Measurements from ENCODE around the gene ADAD2.

The ADAD2 gene

DNA sequence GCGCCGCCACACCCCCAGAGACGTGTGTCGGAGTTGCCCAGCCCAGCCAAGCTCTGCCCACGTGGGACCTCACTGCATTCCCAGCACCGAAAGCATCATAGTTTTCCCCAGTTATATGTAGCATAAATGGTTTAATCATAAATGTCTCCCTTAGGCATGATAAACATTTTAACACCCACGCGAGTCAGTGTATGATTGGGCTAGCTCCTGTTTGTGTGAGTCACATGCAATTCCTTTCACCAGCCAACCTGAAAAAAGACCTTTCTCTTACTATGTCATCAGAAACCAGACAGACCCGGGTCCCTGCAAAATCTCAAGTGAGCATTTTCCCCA lies 13.2 kb upstream of the ADAD2 start:
- FAIRE-seq: no peak

DNA sequence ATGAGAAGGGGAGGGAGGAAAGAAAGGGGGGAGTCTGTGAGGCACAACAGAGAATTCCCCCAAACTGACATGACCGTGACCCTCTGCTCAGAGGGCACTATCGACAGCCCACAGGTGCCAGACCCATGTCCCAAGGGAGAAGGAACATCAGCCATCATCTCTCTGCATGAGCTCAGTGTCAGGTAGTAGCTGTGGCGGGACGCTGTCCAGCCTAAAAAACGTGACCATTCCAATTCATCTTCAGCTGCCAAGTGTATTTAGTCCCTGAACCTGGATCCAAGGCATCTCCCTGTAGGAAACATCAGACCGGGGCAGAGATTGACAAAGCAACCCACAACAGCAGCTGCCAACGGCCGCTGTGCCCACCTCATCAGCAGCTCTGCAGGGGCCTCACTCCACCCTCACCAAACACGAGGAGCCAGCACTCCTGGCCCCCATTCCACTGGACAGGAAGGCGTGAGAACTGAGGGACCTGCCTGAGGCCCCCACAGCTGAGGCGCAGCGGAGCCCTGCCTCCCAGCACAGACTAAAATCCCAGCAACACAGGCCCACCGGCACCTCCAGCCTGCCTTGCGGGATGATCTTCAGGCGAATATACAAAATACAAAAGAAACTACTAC lies 12.7 kb upstream of the ADAD2 start:
- no peak for FAIRE-seq

DNA sequence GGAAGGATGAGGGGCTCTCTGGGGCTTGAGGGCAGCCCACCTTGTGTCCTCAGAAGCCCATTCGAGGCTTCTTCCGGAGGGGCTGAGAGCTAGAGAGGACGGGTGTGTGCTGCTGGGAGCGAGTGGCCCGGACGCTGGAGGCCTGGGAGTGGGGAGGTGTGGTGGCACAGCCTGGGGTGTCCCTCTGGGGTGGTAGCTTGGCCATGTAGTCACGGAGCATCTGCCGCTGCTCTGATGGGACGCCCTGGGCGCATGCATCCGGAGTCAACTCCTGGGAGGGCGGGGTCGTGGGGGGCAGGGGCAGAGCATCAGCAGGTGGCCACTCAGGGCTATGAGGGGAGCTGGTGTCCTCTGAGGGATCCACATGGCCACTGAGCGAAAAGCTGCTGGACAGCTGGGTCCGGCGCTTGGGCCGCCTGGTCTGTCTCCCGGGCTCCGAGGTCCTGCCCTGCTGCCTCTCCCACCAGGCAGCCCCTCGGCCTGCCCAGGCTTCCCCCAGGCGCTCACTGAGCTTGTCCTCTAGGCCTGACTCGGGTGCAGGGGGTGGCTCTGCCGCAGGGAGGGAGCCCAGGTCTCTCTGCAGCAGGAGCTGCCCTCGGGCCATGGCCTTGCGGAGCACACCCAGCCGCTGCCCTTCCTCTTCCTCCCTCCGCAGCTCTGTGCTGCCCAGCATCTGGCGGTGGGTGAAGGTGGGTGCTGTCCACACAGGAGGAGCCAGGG lies 11.9 kb upstream of the ADAD2 start:
- FAIRE-seq: no peak

DNA sequence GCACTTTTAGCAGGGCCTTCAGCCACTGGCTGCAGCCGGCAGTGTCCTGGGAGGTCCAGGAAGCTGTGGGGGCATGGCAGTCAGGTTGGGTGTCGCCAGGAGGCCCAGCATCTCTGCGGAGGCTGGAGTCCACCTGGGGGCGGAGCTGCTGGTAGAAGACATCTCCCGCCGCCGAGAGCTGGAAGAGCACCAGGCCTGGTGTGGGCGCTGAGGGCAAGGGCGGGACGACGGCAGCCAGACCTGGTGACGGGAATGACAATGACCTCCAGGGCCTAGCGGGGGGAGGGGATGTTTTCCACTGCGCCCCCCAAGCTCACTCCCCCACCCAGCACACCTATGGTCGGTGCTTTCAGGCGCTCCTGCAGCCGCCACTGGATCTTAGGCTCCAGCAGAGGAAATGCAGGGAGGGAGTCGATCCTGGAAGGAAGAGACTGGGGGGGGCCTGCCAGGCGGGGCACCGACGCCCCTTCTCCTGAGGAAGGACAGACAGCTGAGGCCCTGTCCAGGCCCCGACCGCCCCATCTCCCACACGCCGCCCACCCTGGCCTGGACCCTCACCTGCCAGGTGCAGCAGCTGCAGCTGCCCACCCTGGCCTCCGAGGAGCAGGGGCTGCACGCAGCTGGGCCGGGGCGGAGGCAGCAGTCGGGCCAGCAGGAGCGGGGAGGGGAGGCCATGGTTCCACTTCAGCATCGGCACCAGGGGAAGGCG lies 11.2 kb upstream of the ADAD2 start:
- FAIRE-seq: no peak

DNA sequence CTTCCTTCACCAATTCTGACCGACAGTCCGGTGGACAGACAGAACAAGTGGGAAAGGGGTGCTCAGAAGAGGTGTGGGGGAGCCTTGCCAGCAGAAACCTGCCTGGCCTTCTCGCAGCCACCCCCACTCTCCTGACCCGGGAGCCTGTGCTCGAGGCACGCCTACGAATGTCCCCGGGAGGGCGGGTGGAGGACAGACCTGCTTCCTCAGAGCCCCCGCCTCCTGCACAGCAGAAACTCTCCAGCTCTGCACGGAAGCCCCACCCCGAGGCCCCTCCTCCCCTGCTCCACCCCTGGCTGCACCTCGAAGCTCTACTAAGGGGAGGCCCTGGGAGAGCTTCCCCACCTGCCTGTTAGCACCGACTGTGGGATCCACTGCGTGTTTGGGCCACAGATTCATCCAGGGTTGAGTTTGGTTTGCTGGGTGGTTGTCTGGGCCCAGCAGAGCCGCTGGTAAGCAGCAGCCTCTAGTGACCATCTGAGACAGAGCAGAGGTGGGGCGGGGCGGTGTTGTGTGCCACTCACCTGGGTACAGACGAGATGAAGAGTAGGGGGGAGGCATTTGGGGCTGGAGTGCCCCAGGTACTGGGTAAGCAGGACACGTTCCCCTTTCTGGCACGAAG lies 10.3 kb upstream of the ADAD2 start:
- FAIRE-seq: no peak

DNA sequence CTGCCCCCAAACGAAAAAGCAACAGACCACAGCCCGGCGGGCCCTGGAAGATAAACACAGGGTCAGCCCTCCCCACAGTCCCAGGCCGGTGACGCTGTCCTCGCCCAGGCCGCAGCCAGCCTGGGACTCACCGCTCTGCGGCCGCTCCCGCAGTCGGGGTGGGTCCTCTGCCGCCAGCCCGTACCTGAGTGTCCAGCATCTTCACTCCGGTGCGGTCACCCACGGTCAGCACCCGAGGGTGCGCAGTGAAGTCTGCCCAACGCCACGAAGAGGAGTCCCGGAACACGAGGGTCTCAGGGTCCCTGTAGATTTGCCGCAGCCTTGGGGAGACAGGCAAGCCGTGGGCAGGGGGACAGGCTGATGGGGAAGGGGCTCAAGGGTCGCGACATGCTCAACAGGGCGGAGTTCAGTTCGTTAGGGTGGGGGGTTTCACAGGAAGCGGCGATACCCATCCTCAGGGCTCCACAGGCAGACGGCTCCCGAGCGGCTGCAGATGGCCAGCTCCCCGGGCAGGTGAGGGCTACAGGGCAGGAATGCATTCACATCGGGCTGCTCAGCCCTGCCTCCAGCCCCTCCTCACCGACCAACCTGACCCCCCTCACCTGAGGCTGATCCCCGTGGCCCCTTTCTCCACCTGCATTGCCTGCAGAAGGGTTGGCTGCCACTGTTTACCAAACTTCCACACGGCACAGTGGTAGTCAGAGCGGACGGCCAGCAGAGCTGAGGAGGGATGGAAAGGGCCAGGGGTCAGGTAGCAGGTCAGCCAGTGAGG lies 9.6 kb upstream of the ADAD2 start:
- FAIRE-seq: no peak

DNA sequence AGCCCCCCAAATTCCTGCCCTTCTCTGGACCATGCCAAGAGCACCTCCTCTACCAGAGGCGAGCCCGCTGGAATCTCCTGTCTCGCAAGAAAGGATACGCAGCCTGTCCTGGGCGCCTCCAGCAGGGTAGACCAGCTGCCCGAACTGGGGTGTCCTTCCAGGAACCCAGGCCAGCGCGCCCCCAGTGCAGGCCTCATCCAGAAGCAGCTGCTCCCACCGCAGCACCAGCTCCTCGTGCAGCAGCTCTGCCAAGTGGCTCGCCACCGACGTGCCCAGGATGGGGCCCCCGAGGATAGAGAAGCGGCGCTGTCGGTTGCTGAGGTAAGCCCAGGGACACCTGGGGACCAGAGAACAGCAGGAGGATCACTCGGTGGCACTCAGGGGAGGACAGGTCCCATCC lies 8.9 kb upstream of the ADAD2 start:
- FAIRE-seq: no peak

DNA sequence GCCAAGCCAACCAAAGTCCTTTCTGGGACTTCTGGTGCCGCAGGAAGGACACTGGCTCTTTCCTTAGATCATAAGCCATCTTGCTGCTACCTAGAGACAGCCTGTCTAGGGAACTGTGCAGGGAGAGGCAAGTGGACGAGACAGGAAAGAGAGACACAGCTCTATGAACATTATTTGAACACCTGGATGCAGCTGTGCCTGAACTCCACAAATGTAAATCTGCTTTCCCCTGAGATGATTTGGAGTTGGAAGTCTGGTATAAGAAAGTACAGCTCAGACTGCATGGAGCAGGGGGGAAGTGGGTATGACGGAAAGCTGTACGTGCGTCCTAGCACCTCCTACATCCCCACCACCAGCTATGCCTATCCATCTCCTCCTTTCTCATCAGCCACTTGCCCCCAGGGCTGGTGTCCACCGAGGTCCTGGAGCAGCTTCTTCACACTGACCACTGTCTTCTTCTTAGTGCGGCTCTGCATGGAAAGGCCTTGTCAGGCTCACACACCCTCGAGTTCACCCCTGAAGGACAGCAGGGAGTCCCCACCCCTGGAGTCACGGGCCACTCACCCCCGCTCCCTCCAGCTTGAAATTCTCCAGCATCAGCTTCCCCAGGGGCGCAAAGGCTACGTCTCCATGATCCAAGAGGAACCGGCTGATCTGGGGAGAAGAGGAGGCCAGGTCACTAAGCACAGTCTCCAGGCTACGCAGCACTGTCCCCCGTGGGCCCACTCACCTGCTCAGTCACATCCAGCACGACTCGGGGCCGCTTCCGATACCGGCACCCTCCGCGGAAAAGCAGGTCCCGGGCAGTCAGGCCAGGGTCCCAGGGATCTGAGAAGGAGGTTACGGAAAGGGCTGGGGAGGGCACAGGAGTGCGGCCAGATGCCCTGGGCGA lies 8.0 kb upstream of the ADAD2 start:
- no peak for FAIRE-seq

DNA sequence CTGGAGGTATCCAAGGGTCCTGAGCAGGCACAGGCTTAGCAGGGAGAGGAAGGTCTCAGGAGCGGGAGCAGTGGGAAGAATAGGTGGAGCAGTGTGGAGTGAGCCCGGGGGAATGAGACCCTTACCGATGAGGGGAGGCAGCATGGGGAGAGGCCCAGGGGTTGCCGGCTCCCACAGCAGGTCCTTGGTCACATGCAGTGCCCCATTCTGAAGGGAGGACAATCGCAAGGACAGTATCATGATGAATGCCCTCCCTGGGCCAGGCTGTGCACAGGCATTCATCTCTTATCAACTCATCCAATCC lies 7.4 kb upstream of the ADAD2 start:
- FAIRE-seq: no peak

DNA sequence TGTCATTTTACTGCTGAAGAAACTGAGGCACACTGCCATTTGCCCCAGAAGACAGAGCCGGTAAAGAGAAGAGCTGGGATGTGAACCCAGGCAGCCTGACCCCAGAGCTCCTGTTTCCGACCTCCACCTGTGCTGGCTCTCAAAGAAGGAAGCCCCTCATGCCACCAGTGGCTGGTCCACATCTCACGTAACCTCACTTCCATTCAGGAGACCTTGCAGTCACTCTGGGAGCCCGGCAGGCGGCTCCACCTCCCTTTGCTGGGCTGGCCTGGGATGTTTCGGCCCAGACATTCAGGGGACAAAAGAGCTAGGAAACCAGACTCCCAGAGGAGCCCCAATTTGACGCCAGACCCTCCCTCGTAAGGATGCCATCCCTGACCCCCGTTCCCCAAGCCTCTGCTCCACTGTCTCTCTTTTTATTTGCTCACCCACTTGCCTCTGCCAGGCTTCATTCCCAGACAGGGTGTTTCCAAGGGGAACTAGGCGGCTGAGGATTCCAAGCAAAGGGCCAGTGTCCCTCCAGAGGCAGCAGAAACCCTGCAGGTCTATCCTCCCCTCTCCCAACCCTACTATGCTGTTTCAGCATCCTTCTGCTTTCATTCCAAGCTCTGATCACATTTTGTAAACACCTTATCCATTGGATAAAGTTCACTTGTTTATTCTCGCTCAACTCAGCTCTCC lies 6.9 kb upstream of the ADAD2 start:
- no peak for FAIRE-seq

DNA sequence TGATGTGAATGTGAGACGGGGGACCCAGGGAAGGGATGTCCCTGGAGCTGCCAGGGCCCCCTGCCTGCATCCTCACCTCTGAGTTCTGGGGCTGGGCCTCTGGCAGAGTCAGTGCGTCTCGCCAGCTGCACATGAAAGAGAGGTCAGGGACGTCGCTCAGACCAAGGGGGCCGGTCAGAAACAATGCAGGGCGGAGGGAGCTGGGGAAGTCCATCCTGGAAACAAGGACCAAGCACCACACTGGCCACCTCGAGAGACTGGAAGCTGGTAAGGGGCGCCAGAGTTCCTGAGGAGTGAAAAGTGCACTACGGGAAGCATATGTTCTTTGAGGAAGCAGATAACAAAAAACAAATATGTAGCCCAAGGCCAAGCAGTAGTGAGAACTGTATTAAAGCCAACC lies 6.2 kb upstream of the ADAD2 start:
- no peak for FAIRE-seq

DNA sequence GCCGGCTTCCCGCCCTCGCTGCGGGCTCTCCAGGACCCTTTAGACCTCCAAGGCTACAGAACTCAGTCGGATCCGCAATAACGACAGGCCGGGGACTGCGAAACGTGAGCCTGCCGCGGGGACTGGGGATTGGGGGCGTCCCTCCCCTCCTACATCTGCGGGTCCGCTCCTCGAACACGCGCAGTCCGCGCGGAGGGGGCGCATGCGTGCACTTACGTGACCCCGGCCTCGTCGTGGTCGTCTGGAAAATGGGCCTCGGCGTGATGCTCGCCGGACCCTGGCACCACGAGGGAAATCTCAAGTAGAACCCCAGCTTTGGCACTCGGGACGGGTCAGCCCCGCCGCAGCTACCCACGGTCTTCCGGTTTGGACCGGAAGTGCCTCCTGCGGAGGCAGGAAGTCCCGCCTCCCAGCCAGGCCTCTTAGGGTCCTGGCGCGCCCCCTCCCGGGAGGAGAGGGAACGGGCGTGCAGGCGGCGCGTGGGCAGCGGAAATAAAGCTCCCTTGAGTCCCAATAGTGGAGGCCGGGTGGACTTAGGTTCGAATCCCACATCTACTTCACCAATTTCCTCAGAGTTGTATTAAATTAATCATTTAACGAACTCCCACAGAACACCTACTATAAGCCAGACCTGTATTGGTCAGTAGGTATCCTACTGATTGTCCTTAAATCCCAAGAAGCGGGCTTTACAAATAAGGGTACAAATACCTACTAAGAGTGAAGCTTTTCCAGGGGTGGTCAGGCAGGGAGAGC lies 4.1 kb upstream of the ADAD2 start, which contains the start of gene TAF1C:
TSS of gene TAF1C (minus strand) at position 373 of the 753 bp plus-strand sequence. CDS start 2,069 bp downstream, outside the sequence.
- FAIRE-seq: peak; percentile 43

DNA sequence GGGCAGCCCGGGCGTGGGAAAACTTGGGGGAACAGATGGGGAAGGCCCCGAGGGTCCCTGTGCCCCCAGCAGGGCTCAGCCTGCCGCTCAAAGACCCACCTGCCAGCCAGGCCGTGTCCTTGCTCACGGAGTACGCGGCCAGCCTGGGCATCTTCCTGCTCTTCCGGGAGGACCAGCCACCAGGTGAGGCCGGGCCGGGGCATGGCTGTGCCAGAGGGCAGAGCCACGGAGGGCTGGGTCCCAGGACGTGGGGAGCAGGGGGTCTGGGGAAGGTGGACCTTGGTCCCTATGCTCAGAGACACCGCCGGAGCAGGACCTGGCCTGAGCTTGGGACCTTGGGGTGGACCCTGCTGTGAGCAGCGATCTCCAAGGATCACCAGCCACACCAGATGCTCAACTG lies 509 bp downstream of the ADAD2 start:
- FAIRE-seq: no peak

DNA sequence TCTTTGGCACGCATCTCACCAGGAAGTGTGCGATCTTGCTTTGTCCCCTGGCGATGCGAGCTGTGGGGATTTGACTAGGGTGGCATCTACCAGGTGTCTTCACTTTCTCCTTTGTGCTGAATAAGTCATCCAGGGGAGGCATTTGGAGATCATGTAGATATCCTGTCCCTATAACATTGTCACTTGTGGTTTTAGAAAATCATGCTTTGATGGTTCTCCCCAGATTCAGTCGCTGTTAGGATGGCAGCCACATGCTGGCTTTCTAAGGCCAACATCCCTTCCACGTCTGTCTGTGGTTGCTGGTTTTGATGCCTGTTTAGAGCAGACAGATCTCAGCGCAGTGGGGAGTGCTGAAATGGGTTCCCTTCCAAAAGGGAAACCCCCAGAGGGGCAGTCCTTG lies 2.5 kb downstream of the ADAD2 start:
- FAIRE-seq: no peak

DNA sequence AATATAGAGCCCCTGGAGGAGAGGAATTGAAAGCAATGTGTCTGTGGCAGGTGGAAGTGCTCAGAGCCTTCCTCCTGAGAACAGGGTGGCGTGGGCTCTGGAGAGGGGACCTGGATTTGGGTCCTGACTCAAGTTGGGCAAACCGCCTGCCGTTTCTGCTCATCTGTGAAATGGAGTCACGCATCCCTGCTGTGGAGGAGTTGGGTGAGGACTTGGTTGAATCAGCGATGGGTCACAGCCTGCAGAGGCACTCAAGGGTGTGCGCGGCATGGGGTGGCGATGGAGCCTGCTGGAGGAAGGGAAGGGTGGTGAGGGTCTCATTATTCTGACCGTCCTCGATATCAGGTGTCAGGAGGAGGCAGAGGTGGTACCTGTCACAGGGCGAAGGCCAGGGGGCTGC lies 3.1 kb downstream of the ADAD2 start:
- no peak for FAIRE-seq

DNA sequence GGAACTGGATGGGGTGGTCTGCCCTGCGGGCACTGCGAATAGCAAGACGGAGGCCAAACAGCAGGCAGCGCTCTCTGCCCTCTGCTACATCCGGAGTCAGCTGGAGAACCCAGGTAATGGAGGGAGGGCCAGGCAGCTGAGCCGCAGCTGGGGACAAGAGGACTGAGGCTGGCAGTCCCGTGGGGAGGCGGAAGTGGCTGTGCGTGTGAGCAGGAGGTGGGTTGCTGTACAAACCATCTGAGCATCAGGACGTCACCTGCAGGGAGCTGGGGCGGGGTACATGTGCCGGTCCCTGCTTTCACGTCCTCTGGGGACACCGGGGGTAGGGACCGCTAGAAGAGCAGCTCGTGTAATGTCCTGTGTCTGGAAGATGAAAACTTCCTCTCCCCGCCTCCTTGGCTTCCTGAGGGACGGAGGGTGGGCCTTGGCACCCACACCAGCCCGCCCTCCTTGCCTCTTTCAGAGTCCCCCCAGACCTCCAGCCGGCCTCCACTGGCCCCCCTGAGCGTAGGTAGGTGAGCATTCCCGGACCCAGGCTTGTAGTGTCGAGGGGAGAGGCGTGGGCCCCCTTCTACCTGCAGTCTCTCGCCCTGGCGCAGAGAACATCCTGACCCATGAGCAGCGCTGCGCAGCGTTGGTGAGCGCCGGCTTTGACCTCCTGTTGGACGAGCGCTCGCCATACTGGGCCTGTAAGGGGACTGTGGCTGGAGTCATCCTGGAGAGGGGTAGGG lies 3.7 kb downstream of the ADAD2 start:
- FAIRE-seq: no peak

DNA sequence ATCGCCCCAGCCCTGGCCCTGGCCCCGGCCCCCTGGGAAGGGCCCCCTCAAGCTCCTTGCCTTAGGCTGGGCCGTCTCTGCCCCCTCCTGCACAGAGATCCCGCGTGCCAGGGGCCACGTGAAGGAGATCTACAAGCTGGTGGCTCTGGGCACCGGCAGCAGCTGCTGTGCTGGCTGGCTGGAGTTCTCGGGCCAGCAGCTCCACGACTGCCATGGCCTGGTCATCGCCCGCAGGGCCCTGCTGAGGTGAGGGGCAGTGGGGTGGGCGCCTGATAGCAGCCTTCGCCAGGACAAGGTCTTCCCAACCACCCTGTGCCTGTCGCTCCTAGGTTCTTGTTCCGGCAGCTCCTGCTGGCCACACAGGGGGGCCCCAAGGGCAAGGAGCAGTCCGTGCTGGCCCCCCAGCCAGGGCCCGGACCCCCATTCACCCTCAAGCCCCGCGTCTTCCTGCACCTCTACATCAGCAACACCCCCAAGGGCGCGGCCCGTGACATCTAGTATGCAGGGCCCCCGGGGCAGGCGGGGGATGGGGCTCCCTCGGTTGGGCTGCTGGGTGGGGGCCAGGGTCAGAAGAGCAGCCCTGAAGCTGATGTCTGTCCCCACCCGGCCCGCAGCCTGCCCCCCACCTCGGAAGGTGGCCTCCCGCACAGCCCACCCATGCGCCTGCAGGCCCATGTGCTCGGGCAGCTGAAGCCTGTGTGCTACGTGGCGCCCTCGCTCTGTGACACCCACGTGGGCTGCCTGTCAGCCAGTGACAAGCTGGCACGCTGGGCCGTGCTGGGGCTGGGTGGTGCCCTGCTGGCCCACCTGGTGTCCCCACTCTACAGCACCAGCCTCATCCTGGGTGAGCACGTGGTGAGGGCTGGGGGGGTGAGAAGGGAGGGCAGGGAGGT lies 4.5 kb downstream of the ADAD2 start:
- FAIRE-seq: no peak

DNA sequence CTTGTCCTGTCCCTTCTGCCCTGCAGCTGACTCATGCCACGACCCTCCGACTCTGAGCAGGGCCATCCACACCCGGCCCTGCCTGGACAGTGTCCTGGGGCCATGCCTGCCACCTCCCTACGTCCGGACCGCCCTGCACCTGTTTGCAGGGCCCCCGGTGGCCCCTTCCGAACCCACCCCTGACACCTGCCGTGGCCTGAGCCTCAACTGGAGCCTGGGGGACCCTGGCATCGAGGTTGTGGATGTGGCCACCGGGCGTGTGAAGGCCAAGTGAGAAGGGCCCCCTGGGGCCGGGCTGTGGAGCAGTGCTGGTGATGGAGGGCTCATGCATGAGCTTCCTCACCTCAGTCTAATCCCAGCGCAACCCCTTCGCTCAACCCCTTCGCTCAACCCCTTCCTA lies 5.1 kb downstream of the ADAD2 start:
- no peak for FAIRE-seq

Data from A204.1 (cell line).